ENCODE measurements around the gene CD209.

DNA sequence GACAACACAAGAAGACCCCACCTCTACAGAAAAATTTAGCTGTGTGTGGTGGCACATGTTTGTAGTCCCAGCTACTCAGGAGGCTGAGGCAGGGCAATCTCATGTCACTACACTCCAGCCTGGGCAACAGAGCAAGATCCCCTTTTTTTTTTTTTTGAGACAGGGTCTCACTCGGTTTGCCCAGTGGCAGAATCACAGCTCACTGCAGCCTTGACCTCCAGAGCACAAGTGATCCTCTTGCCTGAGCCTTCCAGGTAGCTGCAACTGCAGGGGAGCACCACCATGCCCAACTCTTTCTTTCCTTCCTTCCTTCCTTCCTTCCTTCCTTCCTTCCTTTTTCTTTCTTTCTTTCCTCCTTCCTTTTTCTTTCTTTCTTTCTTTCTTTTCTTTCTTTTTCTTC lies 11.2 kb downstream of the CD209 start:
- TF ChIP-seq, protein P1, sequence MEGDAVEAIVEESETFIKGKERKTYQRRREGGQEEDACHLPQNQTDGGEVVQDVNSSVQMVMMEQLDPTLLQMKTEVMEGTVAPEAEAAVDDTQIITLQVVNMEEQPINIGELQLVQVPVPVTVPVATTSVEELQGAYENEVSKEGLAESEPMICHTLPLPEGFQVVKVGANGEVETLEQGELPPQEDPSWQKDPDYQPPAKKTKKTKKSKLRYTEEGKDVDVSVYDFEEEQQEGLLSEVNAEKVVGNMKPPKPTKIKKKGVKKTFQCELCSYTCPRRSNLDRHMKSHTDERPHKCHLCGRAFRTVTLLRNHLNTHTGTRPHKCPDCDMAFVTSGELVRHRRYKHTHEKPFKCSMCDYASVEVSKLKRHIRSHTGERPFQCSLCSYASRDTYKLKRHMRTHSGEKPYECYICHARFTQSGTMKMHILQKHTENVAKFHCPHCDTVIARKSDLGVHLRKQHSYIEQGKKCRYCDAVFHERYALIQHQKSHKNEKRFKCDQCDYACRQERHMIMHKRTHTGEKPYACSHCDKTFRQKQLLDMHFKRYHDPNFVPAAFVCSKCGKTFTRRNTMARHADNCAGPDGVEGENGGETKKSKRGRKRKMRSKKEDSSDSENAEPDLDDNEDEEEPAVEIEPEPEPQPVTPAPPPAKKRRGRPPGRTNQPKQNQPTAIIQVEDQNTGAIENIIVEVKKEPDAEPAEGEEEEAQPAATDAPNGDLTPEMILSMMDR (conservative IDR thresholded peaks at IDR 0.05 in 1 of 2, IDR thresholded peaks at IDR 0.05 in 1 of 2; ENCODE audit: extremely low read depth in 1 of 2, insufficient read depth in 1 of 2, low read depth in 1 of 2, low read length in 2 of 2) = no peak
- TF ChIP-seq EZH2 (IDR thresholded peaks at IDR 0.05; ENCODE audit: borderline replicate concordance, low read length) = no peak

All from mammary epithelial cell (primary cell).